Stimulated activated effector memory CD8-positive, alpha-beta T cell treated with anti-CD3 and anti-CD28 coated beads, Interleukin-12 subunit alpha, Interleukin-12 subunit beta, amount 100 ng/mL, for 72 hours (primary cell): ENCODE measurements around the gene THAP3.
A peak's percentile ranks its signal among the peaks of the same experiment; 100 is the strongest.

ENCODE experiments used
- ATAC-seq: fragments of 150-1000 bp; cut with Tn5 transposase; 2 replicates; pipeline ENCODE4 v1.10.0; 2021
- DNase-seq, 2 donors: peaks; one replicate each; pipeline ENCODE4 v3.0.0; 2021 to 2022; ENCODE audit warnings: low spot score in 2 of 2
- H3K27ac Mint-ChIP-seq: one replicate; pipeline ENCODE4 v1.8.0; 2022; ENCODE audit warnings: mild to moderate bottlenecking, mixed read lengths
- H3K36me3 Mint-ChIP-seq: one replicate; pipeline ENCODE4 v1.8.0; 2022; ENCODE audit warnings: mild to moderate bottlenecking, mixed read lengths
- H3K4me1 Mint-ChIP-seq: one replicate; pipeline ENCODE4 v1.8.0; 2022; ENCODE audit warnings: mixed read lengths
- H3K4me3 Mint-ChIP-seq: one replicate; pipeline ENCODE4 v1.8.0; 2022; ENCODE audit warnings: mild to moderate bottlenecking, mixed read lengths
- H3K9me3 Mint-ChIP-seq: one replicate; pipeline ENCODE4 v1.8.0; 2022; ENCODE audit warnings: mixed read lengths

The THAP3 gene

DNA sequence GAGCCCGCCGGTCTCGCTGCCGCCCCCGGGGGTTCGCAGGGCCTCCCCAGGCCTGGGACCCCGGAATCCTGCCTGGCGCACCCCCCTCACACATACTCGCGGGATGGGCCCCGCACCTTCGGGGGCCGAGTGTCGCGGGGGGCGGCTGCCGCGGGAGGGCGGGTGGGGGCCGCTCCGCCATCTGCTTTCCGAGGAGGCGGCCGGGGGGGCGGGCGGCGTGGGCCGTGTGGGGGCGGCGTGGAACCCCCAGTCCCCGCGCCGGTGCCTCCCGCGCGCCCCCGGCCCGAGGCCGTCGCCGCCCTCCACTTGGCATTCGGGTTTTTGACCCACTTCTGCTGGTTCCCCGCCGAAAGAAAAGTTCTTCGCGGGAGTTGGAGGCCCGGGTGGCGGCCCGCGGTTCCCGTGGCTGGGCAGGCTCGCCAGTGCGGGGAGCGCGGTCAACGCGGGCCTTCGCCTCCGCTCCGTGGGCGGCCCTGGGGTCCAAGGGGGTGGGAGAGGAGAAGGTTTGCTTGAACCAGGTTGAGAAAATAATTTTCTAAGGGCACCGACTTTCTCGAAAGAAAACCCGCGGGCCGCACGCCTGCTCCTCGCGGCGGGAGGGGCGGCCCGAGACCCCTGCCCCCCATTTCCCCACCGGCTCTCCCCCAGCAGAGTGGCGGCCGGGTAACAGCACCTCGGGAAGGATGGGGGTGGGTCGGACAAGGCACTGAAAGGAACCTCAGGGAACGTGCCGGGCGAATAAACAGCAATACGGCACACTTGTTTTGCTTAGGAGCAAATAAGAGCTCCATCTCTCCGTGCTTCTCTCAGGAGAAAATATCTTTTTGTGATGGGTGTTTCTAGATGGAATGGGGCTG, 9.5 kb upstream of the THAP3 start:
- no peak for ATAC-seq
- H3K27ac Mint-ChIP-seq, result peak overlapping the region; percentile 34
- H3K36me3 Mint-ChIP-seq, result peaks cover 37% of the 10 kb centered on the region
- H3K9me3 Mint-ChIP-seq, result no peaks in the 10 kb centered on the region
- no peak for DNase-seq
- H3K4me3 Mint-ChIP-seq, result peak overlapping the region; percentile 89
- H3K4me1 Mint-ChIP-seq, result peaks cover 26% of the 10 kb centered on the region

DNA sequence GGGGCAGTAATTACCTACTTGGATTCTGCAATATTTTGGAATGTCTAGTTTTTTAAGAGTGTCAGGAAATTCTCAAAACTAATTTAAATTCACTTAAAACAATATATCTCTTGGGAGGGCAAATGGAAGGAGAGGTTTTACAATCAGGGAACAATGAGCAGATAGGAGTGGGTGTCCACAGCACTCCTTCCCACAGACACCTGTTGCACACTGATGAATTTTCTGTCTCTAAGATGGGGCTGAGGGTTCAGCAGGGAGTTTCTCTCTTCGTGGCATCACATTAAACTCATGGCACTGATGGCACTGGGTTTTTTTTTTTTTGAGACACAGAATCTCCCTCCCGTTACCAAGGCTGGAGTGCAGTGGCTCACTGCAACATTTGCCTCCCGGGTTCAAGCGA, 5.6 kb upstream of the THAP3 start:
- no peaks in the 10 kb centered on the region for H3K9me3 Mint-ChIP-seq
- peaks cover 28% of the 10 kb centered on the region for H3K4me1 Mint-ChIP-seq
- DNase-seq, result no peak
- H3K36me3 Mint-ChIP-seq, result peaks cover 63% of the 10 kb centered on the region
- no peak overlapping the region for H3K4me3 Mint-ChIP-seq
- no peak overlapping the region for H3K27ac Mint-ChIP-seq
- no peak for ATAC-seq

DNA sequence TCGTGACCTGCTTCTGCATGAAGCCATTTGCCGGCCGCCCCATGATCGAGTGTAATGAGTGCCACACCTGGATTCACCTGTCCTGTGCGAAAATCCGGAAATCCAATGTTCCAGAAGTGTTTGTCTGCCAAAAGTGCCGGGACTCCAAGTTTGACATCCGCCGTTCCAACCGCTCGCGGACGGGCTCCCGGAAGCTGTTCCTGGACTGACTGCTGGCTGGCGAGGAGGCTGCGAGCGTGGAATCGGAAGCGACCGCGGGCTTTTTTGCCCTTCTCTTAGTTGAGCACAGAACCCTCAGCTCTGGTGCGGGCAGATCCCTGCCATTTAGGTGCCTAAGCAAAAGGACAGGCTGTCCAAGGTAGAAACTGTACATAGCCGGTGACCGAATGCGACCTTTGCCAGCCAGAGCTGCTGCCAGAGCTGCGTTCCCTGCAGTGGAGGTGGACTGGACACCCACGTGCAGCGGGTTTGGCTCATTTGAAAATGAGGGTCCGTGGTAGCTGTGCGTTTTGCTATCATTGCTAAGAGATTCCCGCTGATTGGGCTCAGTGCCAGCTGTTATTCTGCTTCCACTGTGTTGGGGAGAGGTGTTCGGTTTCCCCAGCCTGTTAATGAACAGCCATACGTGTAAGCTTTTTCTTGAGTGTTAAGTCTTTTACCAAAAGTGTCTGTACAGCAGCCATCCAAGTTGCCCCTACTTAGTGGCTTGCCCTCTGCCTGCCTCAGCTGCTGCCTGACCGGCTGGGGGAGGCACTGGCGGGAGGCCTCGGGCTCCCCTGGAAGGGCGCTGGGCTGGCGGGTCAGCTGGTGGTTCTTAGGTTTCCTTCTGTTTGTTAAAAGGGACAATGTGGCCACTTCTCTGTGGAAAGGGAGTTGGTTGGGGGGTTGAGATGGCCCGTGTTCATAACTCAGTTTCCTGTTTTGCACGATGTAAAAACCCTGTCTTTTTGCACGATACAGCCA, 3.0 kb upstream of the THAP3 start:
- DNase-seq, result no peak
- peaks cover 73% of the 10 kb centered on the region for H3K36me3 Mint-ChIP-seq
- H3K27ac Mint-ChIP-seq, result no peak overlapping the region
- no peak overlapping the region for H3K4me3 Mint-ChIP-seq
- ATAC-seq, result no peak
- H3K9me3 Mint-ChIP-seq, result no peaks in the 10 kb centered on the region
- H3K4me1 Mint-ChIP-seq, result peaks cover 31% of the 10 kb centered on the region

DNA sequence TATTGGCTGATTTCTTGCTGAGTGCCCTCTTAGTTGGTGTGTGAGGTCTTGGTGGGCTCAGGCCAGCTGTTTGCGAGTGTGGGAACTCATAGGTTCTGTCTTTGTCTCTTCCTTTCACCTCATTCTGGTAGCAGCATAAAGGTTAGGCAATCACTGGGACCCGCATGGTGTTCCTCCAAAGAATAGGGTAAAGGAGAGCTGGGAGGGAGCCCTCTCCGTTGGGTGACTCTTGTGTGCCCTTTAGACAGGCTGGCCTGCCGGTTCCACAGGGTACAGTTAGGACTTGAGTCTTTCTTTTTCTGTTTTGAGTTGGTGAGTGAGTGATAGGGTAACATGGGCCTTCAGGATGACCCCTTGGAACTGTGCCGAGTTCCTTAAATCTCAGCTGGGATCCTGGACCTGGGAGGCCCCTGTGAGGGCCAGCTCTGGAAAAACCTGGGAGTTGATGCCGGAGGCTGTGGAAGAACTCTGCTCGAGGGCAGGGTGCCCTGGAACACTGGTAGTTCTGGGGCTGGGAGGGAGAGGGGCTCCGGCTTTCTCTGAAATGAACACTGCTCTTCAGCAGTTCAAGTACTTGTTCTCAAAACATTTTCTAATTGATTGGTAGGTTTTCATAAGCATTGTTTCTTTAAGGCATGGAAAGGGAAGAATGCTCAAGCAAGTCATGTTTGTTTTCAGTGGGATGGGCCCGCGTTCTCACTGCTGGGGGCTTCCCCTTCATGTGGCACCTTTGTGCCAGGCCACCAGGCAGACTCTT, 2.1 kb upstream of the THAP3 start:
- DNase-seq, result no peak
- no peak overlapping the region for H3K4me3 Mint-ChIP-seq
- ATAC-seq, result no peak
- peaks cover 32% of the 10 kb centered on the region for H3K4me1 Mint-ChIP-seq
- H3K27ac Mint-ChIP-seq, result no peak overlapping the region
- H3K9me3 Mint-ChIP-seq, result no peaks in the 10 kb centered on the region
- peaks cover 74% of the 10 kb centered on the region for H3K36me3 Mint-ChIP-seq

DNA sequence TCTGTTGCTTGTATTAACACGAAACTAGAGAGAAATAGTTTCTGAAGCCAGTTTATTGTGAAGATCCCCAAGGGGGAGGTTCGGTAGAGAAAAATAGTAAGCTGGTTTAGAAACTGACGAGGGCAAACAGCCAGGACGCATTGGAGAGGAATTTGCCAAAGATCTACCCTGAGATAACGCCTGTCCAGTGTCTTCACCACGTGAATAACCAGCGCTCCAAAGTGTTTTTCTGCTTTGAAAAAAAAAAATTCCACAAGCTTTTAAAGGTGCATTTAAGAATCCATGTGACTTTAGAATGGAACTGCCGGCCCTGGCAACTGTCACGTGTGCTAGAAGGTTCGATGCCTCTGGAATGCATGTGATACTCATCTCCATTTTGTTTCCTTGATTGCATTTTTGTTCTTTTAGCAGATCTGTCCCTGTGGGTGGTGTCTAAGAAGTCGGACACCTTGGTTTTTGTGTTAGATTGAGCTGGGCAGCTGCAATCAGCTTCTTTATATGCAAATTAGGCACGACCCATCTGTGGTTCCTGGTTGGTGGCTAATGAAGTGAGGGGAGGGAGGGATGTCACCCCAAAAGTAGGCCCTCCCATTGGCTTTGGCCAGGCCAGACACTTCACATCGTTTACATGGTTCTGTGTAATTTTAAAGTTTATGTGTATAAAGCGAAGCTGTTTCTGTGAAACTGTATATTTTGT, 1.3 kb upstream of the THAP3 start:
- no peak for ATAC-seq
- Mint-ChIP-seq H3K4me1 (peaks cover 38% of the 10 kb centered on the region), H3K36me3 (peaks cover 72% of the 10 kb centered on the region), H3K27ac (no peak overlapping the region), H3K9me3 (no peaks in the 10 kb centered on the region), H3K4me3 (no peak overlapping the region)
- DNase-seq, result no peak

DNA sequence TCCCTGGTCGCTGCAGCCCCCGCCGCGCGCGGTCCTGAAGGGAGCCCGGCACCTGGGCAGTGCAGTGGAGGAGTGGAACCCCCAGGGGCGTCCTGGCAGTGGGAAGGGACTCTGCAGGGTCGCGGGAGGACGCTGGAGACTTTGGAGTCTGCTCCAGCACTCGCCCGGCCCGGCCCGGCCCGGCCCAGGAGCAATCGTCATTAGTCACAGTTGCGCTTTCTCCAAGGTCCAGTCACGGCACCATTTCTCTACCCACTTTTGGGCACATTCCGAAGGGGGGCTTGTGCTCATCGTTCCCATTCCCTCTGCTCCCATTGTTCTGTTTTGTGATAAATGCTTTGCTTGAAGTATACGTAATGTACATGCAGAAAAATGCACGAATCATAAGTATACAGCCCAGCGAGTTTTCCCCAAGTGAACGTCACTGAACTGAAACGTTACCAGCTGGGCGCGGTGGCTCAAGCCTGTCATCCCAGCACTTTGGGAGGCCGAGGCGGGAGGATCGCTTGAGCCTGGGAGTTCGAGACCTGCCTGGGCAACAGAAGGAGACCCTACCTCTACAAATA, 999 bp downstream of the THAP3 start:
- peak overlapping the region; percentile 77 for H3K4me3 Mint-ChIP-seq
- peaks cover 71% of the 10 kb centered on the region for H3K36me3 Mint-ChIP-seq
- ATAC-seq (peak; percentile 61), DNase-seq (no peak)
- no peaks in the 10 kb centered on the region for H3K9me3 Mint-ChIP-seq
- peaks cover 48% of the 10 kb centered on the region for H3K4me1 Mint-ChIP-seq
- H3K27ac Mint-ChIP-seq, result peak overlapping the region; percentile 87

DNA sequence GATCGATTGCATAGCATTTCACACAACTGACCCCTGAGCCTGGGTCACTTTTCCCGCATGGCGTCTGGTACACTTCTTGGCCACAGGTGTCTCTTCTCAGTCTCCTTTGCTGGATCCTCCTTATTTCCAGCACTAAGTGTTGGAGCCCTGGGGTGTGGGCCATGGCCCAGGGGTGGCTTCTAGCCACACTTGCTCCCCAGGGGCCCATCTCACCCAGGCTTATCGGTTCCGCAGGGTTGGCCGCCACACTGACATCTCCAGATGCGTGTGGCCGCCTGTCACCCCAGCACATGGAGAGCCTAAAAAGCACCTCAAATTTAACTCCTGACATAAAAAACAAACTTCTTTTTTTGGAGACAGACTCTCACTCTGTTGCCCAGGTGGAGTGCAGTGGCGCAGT, 2.4 kb downstream of the THAP3 start:
- DNase-seq (no peak), ATAC-seq (no peak)
- Mint-ChIP-seq H3K4me1 (peaks cover 48% of the 10 kb centered on the region), H3K4me3 (peak overlapping the region; percentile 77), H3K27ac (peak overlapping the region; percentile 76), H3K9me3 (no peaks in the 10 kb centered on the region), H3K36me3 (peaks cover 71% of the 10 kb centered on the region)

DNA sequence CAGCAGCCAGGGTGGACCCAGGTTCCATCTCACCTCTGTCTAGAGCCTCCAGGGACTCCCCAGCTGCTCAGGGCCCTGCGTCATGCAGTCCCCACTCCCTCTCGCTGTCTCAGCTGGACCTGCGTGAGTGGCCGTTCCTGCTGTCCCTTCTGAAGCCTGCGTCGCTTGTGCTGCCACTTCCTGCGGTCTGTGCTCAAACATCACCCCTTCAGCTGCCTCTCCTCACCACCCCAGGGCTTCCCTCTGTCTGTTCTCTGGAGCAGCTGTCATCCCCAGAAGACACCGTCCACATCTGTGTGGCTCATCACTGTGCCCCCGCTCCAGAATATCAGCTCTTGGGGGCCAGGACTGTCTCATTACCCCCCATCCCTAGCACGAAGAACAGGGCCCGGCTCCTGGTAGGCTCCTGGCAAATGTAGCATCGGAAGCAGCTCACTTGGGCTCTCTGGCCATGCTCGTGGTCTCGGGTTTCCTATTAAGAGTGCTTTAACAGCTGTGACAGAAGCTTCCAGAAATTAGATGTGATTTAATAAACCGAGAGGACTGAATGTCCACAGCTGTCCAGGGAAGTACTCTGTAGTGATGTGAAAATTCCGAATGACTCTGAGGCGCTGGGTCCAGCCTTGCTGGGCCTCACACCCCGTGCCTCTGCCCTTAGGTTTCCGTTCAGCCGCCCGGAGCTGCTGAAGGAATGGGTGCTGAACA, 3.3 kb downstream of the THAP3 start:
- no peaks in the 10 kb centered on the region for H3K9me3 Mint-ChIP-seq
- H3K4me1 Mint-ChIP-seq, result peaks cover 42% of the 10 kb centered on the region
- peak overlapping the region; percentile 77 for H3K4me3 Mint-ChIP-seq
- H3K27ac Mint-ChIP-seq, result peak overlapping the region; percentile 76
- H3K36me3 Mint-ChIP-seq, result peaks cover 71% of the 10 kb centered on the region
- no peak for DNase-seq
- no peak for ATAC-seq

DNA sequence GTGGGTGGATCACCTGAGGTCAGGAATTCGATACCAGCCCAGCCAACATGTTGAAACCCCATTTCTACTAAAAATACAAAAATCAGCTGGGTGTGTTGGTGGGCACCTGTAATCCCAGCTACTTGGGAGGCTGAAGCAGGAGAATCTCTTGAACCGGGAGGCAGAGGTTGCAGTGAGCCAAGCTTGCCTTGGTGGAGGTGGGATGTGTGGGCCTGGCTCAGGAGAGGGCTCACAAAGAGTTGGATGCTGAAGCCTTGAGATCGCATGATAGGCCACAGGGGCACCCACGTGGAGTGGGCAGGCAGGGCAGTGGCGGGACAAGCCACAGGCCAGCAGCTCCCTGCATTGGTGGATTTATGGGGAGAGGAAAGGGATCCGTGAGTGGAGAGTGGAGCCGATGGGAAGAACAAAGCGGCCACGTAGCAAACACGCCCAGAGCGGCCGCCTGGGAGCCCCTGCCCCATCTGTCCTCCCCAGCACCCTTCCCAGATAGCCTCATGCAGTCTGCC, 4.4 kb downstream of the THAP3 start:
- H3K9me3 Mint-ChIP-seq, result no peaks in the 10 kb centered on the region
- H3K27ac Mint-ChIP-seq, result peak overlapping the region; percentile 61
- DNase-seq (no peak), ATAC-seq (no peak)
- peaks cover 77% of the 10 kb centered on the region for H3K36me3 Mint-ChIP-seq
- H3K4me3 Mint-ChIP-seq, result no peak overlapping the region
- H3K4me1 Mint-ChIP-seq, result peaks cover 37% of the 10 kb centered on the region

DNA sequence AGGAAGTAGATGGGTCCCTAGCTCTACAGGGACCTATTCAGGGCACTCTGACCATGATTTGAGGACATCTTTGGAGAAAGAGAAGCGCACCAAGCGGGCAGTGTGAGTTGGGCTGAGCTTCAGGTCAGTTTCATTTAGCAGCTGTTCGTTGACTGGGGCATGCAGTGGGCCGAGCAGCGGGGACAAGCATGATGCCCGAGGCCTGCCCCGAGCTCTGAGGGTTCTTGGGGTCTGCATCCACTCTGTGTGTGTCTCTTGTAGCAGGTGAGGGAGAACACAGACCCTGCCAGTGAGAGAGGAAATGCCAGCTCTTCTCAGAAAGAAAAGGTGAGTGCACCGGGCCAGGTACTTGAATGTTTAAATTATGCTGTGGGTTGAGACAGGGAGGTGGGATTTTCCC, 5.4 kb downstream of the THAP3 start:
- peak overlapping the region; percentile 61 for H3K27ac Mint-ChIP-seq
- H3K36me3 Mint-ChIP-seq, result peaks cover 82% of the 10 kb centered on the region
- H3K4me3 Mint-ChIP-seq, result no peak overlapping the region
- no peak for ATAC-seq
- no peaks in the 10 kb centered on the region for H3K9me3 Mint-ChIP-seq
- no peak for DNase-seq
- H3K4me1 Mint-ChIP-seq, result peaks cover 32% of the 10 kb centered on the region

DNA sequence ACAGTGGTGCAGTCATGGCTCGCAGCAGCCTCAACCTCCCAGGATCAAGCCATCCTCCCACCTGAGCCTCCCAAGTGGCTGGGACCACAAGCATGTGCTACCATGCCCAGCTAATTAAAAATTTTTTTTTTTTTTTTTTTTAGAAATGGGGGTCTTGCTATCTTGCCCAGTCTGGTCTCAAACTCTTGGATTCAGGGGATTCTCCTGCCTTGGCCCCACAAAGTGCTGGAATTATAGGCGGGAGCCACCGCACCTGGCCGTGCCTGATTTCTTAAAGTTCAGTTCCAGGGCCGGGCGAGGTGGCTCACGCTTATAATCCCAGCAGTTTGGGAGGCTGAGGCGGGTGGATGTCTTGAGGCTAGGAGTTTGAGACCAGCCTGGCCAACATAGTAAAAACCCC, 6.4 kb downstream of the THAP3 start:
- Mint-ChIP-seq H3K9me3 (no peaks in the 10 kb centered on the region), H3K4me1 (peaks cover 29% of the 10 kb centered on the region), H3K36me3 (peaks cover 91% of the 10 kb centered on the region), H3K4me3 (no peak overlapping the region), H3K27ac (no peak overlapping the region)
- DNase-seq (no peak), ATAC-seq (no peak)

DNA sequence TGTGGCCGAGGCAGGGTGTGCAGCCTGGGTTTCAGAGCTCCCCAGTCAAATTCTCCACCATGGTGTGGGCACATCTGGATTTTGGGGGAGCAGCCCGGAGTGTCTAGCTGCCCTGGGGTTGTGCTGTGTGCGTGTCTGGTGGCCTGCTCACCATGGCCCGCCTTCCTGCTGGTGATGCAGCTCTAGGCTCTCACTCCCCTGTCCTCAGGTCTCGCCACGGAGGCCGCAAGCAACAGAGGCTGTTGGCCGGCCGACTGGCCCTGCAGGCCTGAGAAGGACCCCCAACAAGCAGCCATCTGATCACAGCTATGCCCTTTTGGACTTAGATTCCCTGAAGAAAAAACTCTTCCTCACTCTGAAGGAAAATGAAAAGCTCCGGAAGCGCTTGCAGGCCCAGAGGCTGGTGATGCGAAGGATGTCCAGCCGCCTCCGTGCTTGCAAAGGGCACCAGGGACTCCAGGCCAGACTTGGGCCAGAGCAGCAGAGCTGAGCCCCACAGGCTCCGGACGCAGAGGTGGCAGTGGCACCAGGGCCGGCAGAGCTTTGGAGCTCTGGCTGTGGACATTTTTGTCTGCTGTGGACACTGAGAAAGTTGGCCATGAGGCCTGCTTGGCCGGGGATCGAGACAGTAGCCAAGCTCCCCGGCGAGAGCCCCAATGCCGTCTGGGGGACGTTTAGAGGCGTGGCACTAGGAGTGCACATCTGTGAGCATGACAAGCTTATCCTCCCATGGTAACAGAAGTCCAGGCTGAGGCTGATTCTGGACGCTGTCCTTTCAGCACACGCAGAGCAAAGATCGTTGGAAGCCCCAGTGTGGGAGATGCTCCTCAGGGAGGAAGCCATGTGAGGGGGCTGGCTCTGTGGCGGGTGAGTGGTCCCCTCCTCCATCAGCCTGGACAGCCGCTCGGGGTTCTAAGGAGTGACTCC, 8.2 kb downstream of the THAP3 start:
- peaks cover 93% of the 10 kb centered on the region for H3K36me3 Mint-ChIP-seq
- peaks cover 13% of the 10 kb centered on the region for H3K4me1 Mint-ChIP-seq
- DNase-seq (no peak), ATAC-seq (no peak)
- H3K4me3 Mint-ChIP-seq, result no peak overlapping the region
- H3K9me3 Mint-ChIP-seq, result no peaks in the 10 kb centered on the region
- no peak overlapping the region for H3K27ac Mint-ChIP-seq
